ENCODE results near the gene CRYBG2.

Gene CRYBG2

DNA sequence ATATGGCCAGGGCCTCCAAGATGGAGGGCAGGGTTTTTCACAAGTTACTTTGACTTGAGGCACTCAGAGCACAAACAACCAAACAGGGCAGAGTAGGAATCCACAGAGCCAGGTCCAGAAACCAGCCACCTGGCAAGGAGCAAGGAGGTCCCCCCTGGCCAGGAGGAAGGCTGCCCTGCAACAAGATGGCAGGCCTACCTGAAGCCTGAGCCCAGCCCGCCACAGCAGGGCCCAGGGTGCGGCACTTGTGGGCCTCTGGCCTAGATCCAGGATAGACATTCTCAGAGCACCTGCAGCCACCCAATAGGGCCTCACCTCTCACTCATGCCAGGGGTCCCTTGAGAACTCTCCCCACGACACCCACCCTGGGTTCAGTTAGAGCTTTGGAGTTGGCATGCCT is 62.5 kb downstream of the CRYBG2 start:
- no peak overlapping the region for H3K27ac ChIP-seq
- DNase-seq: no peak
- H3K4me3 ChIP-seq: no peak overlapping the region
- H3K27me3 ChIP-seq: no peaks in the 10 kb centered on the region
- no peak for TF ChIP-seq CTCF (IDR thresholded peaks at IDR 0.05)
- H3K36me3 ChIP-seq: peaks cover 0 to 11% (median 0%) of the 10 kb centered on the region in 3 donors
- H3K4me1 ChIP-seq: peaks cover 0 to 9% (median 0%) of the 10 kb centered on the region in 4 donors
- no peaks in the 10 kb centered on the region for H3K9me3 ChIP-seq
- intact Hi-C loops (cut with DNase I; ENCODE audit: low total_unique reads): no loop called here

DNA sequence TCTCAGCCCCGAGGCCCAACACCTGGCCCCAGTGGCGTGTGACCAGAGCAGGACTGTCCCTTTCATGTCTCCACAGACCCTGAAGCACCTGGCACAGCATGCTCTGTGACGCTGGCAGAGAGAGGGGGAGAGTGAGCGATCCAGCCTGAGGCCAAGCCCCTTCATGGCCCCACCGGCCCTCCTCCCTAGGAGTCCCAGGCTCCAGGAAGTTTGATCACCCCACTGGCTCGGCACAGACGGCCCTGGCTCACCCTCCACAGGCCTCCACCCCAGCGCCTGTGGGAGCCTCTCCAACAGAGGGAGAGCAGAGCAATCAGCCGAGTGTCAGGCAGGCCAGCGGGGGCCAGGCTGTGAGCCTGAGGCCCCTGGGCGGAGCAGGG is 63.1 kb downstream of the CRYBG2 start:
- H3K27me3 ChIP-seq: no peaks in the 10 kb centered on the region
- no peak overlapping the region for H3K27ac ChIP-seq
- TF ChIP-seq CTCF (IDR thresholded peaks at IDR 0.05): no peak
- H3K4me1 ChIP-seq: peaks cover 0 to 9% (median 0%) of the 10 kb centered on the region in 4 donors
- H3K9me3 ChIP-seq: no peaks in the 10 kb centered on the region
- no peak overlapping the region for H3K4me3 ChIP-seq
- H3K36me3 ChIP-seq: peaks cover 0 to 6% (median 0%) of the 10 kb centered on the region in 3 donors
- DNase-seq: no peak
- intact Hi-C loops (cut with DNase I; ENCODE audit: low total_unique reads): no loop called here

- no peak overlapping the region for H3K27ac ChIP-seq
- peaks cover 0 to 9% (median 2%) of the 10 kb centered on the region in 4 donors for H3K4me1 ChIP-seq
Observed at GRCh38 chr1:26290122-26290881, 63.6 kb downstream of the CRYBG2 start.

GRCh38 chr1:26289158-26290059 is 64.5 kb downstream of the CRYBG2 start:
- no peak overlapping the region for H3K27ac ChIP-seq
- H3K4me1 ChIP-seq: peaks cover 0 to 14% (median 10%) of the 10 kb centered on the region in 4 donors
- intact Hi-C loops (cut with DNase I; ENCODE audit: low total_unique reads): no loop called here

More at GRCh38 chr1:26290122-26290881, 63.6 kb downstream of the CRYBG2 start:
- H3K27me3 ChIP-seq: no peaks in the 10 kb centered on the region
- no peak for TF ChIP-seq CTCF (IDR thresholded peaks at IDR 0.05)
- DNase-seq: no peak
- no peaks in the 10 kb centered on the region for H3K36me3 ChIP-seq
- intact Hi-C loops (cut with DNase I; ENCODE audit: low total_unique reads): no loop called here
- H3K9me3 ChIP-seq: no peaks in the 10 kb centered on the region
- no peak overlapping the region for H3K4me3 ChIP-seq

More at GRCh38 chr1:26289158-26290059, 64.5 kb downstream of the CRYBG2 start:
- H3K4me3 ChIP-seq: no peak overlapping the region
- H3K9me3 ChIP-seq: no peaks in the 10 kb centered on the region
- no peak for TF ChIP-seq CTCF (IDR thresholded peaks at IDR 0.05)
- no peaks in the 10 kb centered on the region for H3K27me3 ChIP-seq
- no peaks in the 10 kb centered on the region for H3K36me3 ChIP-seq
- no peak for DNase-seq
